HG03565 (cell line): ENCODE measurements around the gene PPIL4.
"Not testable (repeated sequence)": the region's sequence is repeated elsewhere in the genome, so short reads cannot be mapped to it uniquely, and the experiment has no call there.

Source experiments
- ATAC-seq: cut with Tn5 transposase; IDR thresholded peaks from one replicate; pipeline ENCODE4 v1.9.1; 2021; ENCODE audit warnings: mild to moderate bottlenecking, moderate library complexity; ENCODE audit not compliant: unreplicated experiment

The PPIL4 gene

GRCh38 chr6:149462712-149463111 lies 83.1 kb downstream of the PPIL4 start:
- not testable (repeated sequence) for ATAC-seq

- ATAC-seq = no peak
These were observed 84.2 kb downstream of the PPIL4 start for GRCh38 chr6:149461670-149462069.

GRCh38 chr6:149460249-149460648 lies 85.6 kb downstream of the PPIL4 start:
- ATAC-seq = not testable (repeated sequence)

- no peak for ATAC-seq
These were observed 86.1 kb downstream of the PPIL4 start for GRCh38 chr6:149459761-149460160.

GRCh38 chr6:149458806-149459205 lies 87.0 kb downstream of the PPIL4 start:
- no peak for ATAC-seq

- ATAC-seq = no peak
These were observed 87.6 kb downstream of the PPIL4 start for GRCh38 chr6:149458196-149458595.

- no peak for ATAC-seq
These were observed 88.4 kb downstream of the PPIL4 start for GRCh38 chr6:149457316-149457884.

GRCh38 chr6:149456311-149457021 lies 89.4 kb downstream of the PPIL4 start:
- ATAC-seq = no peak

- no peak for ATAC-seq
These were observed 90.7 kb downstream of the PPIL4 start for GRCh38 chr6:149455031-149455732.
